ENCODE measurements around the gene RGL4. TPM values are rescaled to one million over a fixed set of nuclear protein-coding genes. Genes with fewer than 3 reads are reported as not detected.

Gene RGL4
- total RNA-seq, 4 donors from 2014 or later, result 0.27 TPM; not detected in 3

- H3K36me3 ChIP-seq, result peaks cover 0 to 100% of the 10 kb centered on the region in 2 donors
- 82 to 90% methylated on average over 1 of the region's 1 CpG for WGBS, 2 donors (ENCODE audit: low coverage in 1 of 2)
Observed at GRCh38 chr22:23708270-23708669, 17.5 kb downstream of the RGL4 start.

GRCh38 chr22:23709107-23709506 lies 18.3 kb downstream of the RGL4 start:
- H3K4me3 ChIP-seq, result no peak overlapping the region
- no peak for ATAC-seq
- no peaks in the 10 kb centered on the region for H3K4me1 ChIP-seq
- no peaks in the 10 kb centered on the region for H3K27me3 ChIP-seq
- 82 to 83% methylated on average over 1 to 2 of the region's 2 CpGs for WGBS, 2 donors (ENCODE audit: low coverage in 1 of 2)
- H3K9me3 ChIP-seq, result no peaks in the 10 kb centered on the region
- peaks cover 0 to 100% of the 10 kb centered on the region in 2 donors for H3K36me3 ChIP-seq
- TF ChIP-seq CTCF (IDR thresholded peaks at IDR 0.05), result no peak
- no peak for TF ChIP-seq POLR2A (IDR thresholded peaks at IDR 0.05)
- no peak for TF ChIP-seq POLR2AphosphoS5 (IDR thresholded peaks at IDR 0.05)
- no peak for TF ChIP-seq EP300 (IDR thresholded peaks at IDR 0.05)
- H3K27ac ChIP-seq, result no peak overlapping the region

More at GRCh38 chr22:23708270-23708669, 17.5 kb downstream of the RGL4 start:
- H3K27ac ChIP-seq, result no peak overlapping the region
- H3K4me1 ChIP-seq, result no peaks in the 10 kb centered on the region
- TF ChIP-seq CTCF (IDR thresholded peaks at IDR 0.05) (no peak), POLR2A (IDR thresholded peaks at IDR 0.05) (no peak), EP300 (IDR thresholded peaks at IDR 0.05) (no peak)
- ATAC-seq, result no peak
- H3K4me3 ChIP-seq, result no peak overlapping the region
- no peaks in the 10 kb centered on the region for H3K27me3 ChIP-seq
- no peaks in the 10 kb centered on the region for H3K9me3 ChIP-seq

GRCh38 chr22:23712256-23712655 lies 21.4 kb downstream of the RGL4 start:
- WGBS, 2 donors (ENCODE audit: low coverage in 1 of 2), result 92 to 100% methylated on average over 1 to 11 of the region's 12 CpGs
- Histone ChIP-seq H3K4me3 (no peak overlapping the region), H3K36me3 (peaks cover 0 to 79% of the 10 kb centered on the region in 2 donors), H3K27ac (no peak overlapping the region), H3K9me3 (no peaks in the 10 kb centered on the region), H3K4me1 (peaks cover 0 to 19% (median 5%) of the 10 kb centered on the region in 3 donors), H3K27me3 (no peaks in the 10 kb centered on the region)
- no peak for ATAC-seq
- TF ChIP-seq EP300 (IDR thresholded peaks at IDR 0.05) (no peak), POLR2A (IDR thresholded peaks at IDR 0.05) (no peak), POLR2AphosphoS5 (IDR thresholded peaks at IDR 0.05) (no peak), CTCF (IDR thresholded peaks at IDR 0.05) (no peak)

GRCh38 chr22:23713696-23714595 lies 23.1 kb downstream of the RGL4 start:
- no peak for ATAC-seq
- H3K36me3 ChIP-seq, result peaks cover 0 to 62% of the 10 kb centered on the region in 2 donors
- WGBS, 2 donors (ENCODE audit: low coverage in 1 of 2), result 82 to 86% methylated on average over 2 to 9 of the region's 28 CpGs

More at GRCh38 chr22:23713696-23714595, 23.1 kb downstream of the RGL4 start:
- no peaks in the 10 kb centered on the region for H3K9me3 ChIP-seq
- peaks cover 0 to 23% (median 8%) of the 10 kb centered on the region in 3 donors for H3K4me1 ChIP-seq
- H3K27ac ChIP-seq, result no peak overlapping the region
- TF ChIP-seq EP300 (IDR thresholded peaks at IDR 0.05) (no peak), POLR2AphosphoS5 (IDR thresholded peaks at IDR 0.05) (no peak), CTCF (IDR thresholded peaks at IDR 0.05) (no peak), POLR2A (IDR thresholded peaks at IDR 0.05) (no peak)
- H3K4me3 ChIP-seq, result no peak overlapping the region
- no peaks in the 10 kb centered on the region for H3K27me3 ChIP-seq
